C4-2B (cell line): Measurements from ENCODE around the gene PDGFRB.

Experiments
- CTCF ChIP-seq: fragments of 450-650 bp; conservative IDR thresholded peaks from 2 replicates; pipeline ENCODE4 v1.5.1; 2017; ENCODE audit warnings: mild to moderate bottlenecking
- ZFX ChIP-seq: fragments of 450-650 bp; IDR thresholded peaks from 2 replicates; pipeline ENCODE4 v1.6.1; 2017

GRCh38 chr5:150197476-150197875, 41.8 kb upstream of the PDGFRB start:
- TF ChIP-seq CTCF (no peak), ZFX (no peak)
